K562 (cell line): ENCODE results near the gene RPUSD2. TPM values are rescaled to one million over a fixed set of nuclear protein-coding genes. Genes with fewer than 3 reads are reported as not detected.

Experiments used
- CHCHD3 ChIP-seq: fragments of 250-450 bp; sonication (Bioruptor Pico); IDR thresholded peaks from 2 replicates; pipeline ENCODE4 v2.1.2; 2022; ENCODE audit warnings: mild to moderate bottlenecking
- KLF10 ChIP-seq: fragments of 250-450 bp; sonication (Bioruptor Pico); IDR thresholded peaks from 2 replicates; pipeline ENCODE4 v1.6.1; 2021; ENCODE audit warnings: matching md5 sums
- POLR3G ChIP-seq: IDR thresholded peaks from 2 replicates; pipeline ENCODE4 v1.6.1; 2011; ENCODE audit not compliant: insufficient read length, insufficient replicate concordance; ENCODE audit errors: extremely low read depth
- RFX5 ChIP-seq: IDR thresholded peaks from 2 replicates; pipeline ENCODE4 v1.6.1; 2011; ENCODE audit warnings: low read depth, mild to moderate bottlenecking, improper control_type of control experiment, low read length
- RNF219 ChIP-seq: fragments of 250-450 bp; sonication (Bioruptor Pico); IDR thresholded peaks from 2 replicates; pipeline ENCODE4 v1.5.0; 2022; ENCODE audit warnings: mild to moderate bottlenecking
- SNIP1 ChIP-seq: fragments of 450-650 bp; IDR thresholded peaks from 2 replicates; pipeline ENCODE4 v1.7.1; 2017; ENCODE audit warnings: low read depth, mild to moderate bottlenecking
- SP1 ChIP-seq: sonication (generic); formaldehyde crosslinking; IDR thresholded peaks from 2 replicates; pipeline ENCODE4 v1.8.1; 2022; ENCODE audit warnings: mild to moderate bottlenecking, missing genetic modification reagents
- TBP ChIP-seq: optimal IDR thresholded peaks from 2 replicates; pipeline ENCODE3; 2011; ENCODE audit warnings: low read depth, low read length, improper control_type of control experiment
- TFAM ChIP-seq: fragments of 250-450 bp; sonication (Bioruptor Pico); conservative IDR thresholded peaks from 2 replicates; pipeline ENCODE4 v1.5.0; 2021; ENCODE audit warnings: mild to moderate bottlenecking, moderate library complexity
- ZNF699 ChIP-seq: fragments of 250-450 bp; sonication (Bioruptor Pico); IDR thresholded peaks from 2 replicates; pipeline ENCODE4 v1.8.0; 2021; ENCODE audit warnings: mild to moderate bottlenecking, moderate library complexity; ENCODE audit not compliant: insufficient replicate concordance
- polyA plus RNA-seq, 8 experiments: library from polyadenylated mRNA; depleted of rRNA in 4 of 8; stranded (reverse) in 5 of 8; unstranded in 3 of 8; fragments of >200 nt; fragmentation: Nextera tagmentation in 2 of 8; fragmentation: Illumina TruSeq in 1 of 8; extraction: Ambion mirVana in 2 of 8; extraction: Trizol in 1 of 8; gene quantifications; 2 replicates each; pipeline versions ENCODE4 v1.2.1 to v1.2.3, GENCODE V29; 2011 to 2014; ENCODE audit warnings: inconsistent platforms in 1 of 8, missing spikeins in 1 of 8
- total RNA-seq, 7 experiments: library from RNA; depleted of rRNA in 6 of 7; stranded (reverse); fragments of >200 nt in 6 of 7; fragmentation: Illumina TruSeq in 2 of 7; extraction: Trizol in 2 of 7; gene quantifications; 2 replicates each; pipeline versions ENCODE4 v1.2.1 to v1.2.3, GENCODE V29; 2011 to 2021; ENCODE audit warnings: low replicate concordance in 1 of 7
- TF ChIP-seq, protein P1 (sequence below): sonication (generic); formaldehyde crosslinking; IDR thresholded peaks from 2 replicates; pipeline ENCODE4 v1.4.0; 2020; ENCODE audit warnings: mild to moderate bottlenecking, missing genetic modification reagents
- TF ChIP-seq, protein P2 (sequence below): fragments of 450-650 bp; IDR thresholded peaks from 2 replicates; pipeline ENCODE4 v1.6.1; 2016; ENCODE audit warnings: low read depth, mild to moderate bottlenecking, moderate library complexity
- TF ChIP-seq, protein P3 (sequence below), 2 experiments: fragments of 150-350 bp in 1 of 2; IDR thresholded peaks; 2 replicates each; pipeline ENCODE4 v1.6.1; 2012 to 2016; ENCODE audit warnings: low read depth in 2 of 2, low read length in 2 of 2, mild to moderate bottlenecking in 1 of 2, moderate library complexity in 1 of 2

Gene RPUSD2
- total and polyA plus RNA-seq, 9 of the 15 experiments (the other 6 are each of a cell fraction or from before 2014, with no cell fraction given) = 3.7 to 30.2 (median 14.3) TPM

DNA sequence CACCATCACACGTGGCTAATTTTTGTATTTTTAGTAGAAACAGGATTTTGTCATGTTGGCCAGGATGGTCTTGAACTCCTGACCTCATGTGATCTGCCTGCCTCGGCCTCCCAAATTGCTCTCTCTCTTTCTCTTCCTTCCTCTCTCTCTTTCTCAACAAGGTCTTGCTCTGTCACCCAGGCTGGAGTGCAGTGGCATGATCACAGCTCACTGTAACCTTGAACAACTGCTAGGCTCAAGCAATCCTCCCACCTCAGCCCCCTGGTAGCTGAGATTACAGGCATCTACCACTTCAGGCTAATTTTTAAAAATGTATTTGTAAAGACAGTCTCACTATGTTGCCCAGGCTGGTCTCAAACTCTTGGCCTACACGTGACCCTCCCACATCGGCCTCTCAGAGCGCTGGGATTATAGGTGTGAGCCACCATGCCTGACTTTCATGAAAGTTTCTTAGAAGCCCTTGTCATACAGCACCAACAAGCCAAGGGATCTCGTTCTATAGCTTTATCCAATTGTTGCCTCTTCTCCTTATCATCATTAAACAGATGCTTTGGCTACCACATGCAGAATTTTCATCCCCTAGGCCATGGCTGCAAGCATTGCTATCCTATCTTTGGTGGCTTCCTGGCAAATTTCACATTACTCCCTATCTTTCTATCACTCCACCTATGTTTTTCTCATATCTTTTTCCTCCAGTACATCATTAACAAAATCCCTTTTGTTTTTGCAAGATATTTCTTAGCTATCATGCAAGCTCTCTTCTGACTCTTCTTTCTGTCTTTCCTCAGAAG is 10.0 kb upstream of the RPUSD2 start (continued):
- TF ChIP-seq, protein P1, sequence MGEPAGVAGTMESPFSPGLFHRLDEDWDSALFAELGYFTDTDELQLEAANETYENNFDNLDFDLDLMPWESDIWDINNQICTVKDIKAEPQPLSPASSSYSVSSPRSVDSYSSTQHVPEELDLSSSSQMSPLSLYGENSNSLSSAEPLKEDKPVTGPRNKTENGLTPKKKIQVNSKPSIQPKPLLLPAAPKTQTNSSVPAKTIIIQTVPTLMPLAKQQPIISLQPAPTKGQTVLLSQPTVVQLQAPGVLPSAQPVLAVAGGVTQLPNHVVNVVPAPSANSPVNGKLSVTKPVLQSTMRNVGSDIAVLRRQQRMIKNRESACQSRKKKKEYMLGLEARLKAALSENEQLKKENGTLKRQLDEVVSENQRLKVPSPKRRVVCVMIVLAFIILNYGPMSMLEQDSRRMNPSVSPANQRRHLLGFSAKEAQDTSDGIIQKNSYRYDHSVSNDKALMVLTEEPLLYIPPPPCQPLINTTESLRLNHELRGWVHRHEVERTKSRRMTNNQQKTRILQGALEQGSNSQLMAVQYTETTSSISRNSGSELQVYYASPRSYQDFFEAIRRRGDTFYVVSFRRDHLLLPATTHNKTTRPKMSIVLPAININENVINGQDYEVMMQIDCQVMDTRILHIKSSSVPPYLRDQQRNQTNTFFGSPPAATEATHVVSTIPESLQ (CRISPR knock-in tag) = no peak
- TF ChIP-seq SNIP1 (no peak), CHCHD3 (no peak), ZNF699 (no peak), TBP (peak; percentile 97), KLF10 (no peak), POLR3G (no peak), SP1 (CRISPR knock-in tag) (peak; percentile 67; the same call in 1 of the 2 replicates), RFX5 (no peak), TFAM (CRISPR knock-in tag) (no peak), RNF219 (no peak)
- TF ChIP-seq, protein P2, sequence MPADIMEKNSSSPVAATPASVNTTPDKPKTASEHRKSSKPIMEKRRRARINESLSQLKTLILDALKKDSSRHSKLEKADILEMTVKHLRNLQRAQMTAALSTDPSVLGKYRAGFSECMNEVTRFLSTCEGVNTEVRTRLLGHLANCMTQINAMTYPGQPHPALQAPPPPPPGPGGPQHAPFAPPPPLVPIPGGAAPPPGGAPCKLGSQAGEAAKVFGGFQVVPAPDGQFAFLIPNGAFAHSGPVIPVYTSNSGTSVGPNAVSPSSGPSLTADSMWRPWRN = peak; percentile 80
- TF ChIP-seq, protein P3, sequence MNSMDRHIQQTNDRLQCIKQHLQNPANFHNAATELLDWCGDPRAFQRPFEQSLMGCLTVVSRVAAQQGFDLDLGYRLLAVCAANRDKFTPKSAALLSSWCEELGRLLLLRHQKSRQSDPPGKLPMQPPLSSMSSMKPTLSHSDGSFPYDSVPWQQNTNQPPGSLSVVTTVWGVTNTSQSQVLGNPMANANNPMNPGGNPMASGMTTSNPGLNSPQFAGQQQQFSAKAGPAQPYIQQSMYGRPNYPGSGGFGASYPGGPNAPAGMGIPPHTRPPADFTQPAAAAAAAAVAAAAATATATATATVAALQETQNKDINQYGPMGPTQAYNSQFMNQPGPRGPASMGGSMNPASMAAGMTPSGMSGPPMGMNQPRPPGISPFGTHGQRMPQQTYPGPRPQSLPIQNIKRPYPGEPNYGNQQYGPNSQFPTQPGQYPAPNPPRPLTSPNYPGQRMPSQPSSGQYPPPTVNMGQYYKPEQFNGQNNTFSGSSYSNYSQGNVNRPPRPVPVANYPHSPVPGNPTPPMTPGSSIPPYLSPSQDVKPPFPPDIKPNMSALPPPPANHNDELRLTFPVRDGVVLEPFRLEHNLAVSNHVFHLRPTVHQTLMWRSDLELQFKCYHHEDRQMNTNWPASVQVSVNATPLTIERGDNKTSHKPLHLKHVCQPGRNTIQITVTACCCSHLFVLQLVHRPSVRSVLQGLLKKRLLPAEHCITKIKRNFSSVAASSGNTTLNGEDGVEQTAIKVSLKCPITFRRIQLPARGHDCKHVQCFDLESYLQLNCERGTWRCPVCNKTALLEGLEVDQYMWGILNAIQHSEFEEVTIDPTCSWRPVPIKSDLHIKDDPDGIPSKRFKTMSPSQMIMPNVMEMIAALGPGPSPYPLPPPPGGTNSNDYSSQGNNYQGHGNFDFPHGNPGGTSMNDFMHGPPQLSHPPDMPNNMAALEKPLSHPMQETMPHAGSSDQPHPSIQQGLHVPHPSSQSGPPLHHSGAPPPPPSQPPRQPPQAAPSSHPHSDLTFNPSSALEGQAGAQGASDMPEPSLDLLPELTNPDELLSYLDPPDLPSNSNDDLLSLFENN (IDR thresholded peaks at IDR 0.05; ENCODE audit: low read depth in 2 of 2, low read length in 2 of 2) = no peak
